HEK293 (cell line): ENCODE measurements around the gene UBE2G1.

Source experiments
- CTCF ChIA-PET: fragments of 350-600 bp; formaldehyde crosslinking; extraction: SDS; loops from one replicate; lab custom pipeline; 2021; ENCODE audit warnings: antibody characterized with exemption; lab: Yijun Ruan, JAX
- POLR2A ChIA-PET: fragments of 300-600 bp; formaldehyde crosslinking; extraction: SDS; loops from one replicate; lab custom pipeline; 2020; ENCODE audit warnings: antibody characterized with exemption, inconsistent platforms; lab: Yijun Ruan, JAX
- H3K27ac ChIP-seq: fragments of 200-500 bp; sonication (Bioruptor generic); 2 replicates; pipeline ENCODE4 v1.5.1; 2014; ENCODE audit warnings: low read depth, low read length, control low read depth, inconsistent platforms; ENCODE audit errors: extremely low read depth
- H3K36me3 ChIP-seq, 2 experiments: fragments of 200-500 bp in 1 of 2; sonication (Bioruptor generic) in 1 of 2; 1 replicate in 1 of 2; 2 replicates in 1 of 2; pipeline ENCODE4 v1.5.1; 2014 to 2017; ENCODE audit warnings: inconsistent platforms in 2 of 2, low read length in 2 of 2; ENCODE audit not compliant: control insufficient read depth in 2 of 2, insufficient read depth in 1 of 2
- H3K4me1 ChIP-seq: fragments of 200-500 bp; sonication (Bioruptor generic); 2 replicates; pipeline ENCODE4 v1.5.1; 2014; ENCODE audit warnings: mild to moderate bottlenecking, low read length, inconsistent platforms; ENCODE audit not compliant: control insufficient read depth, insufficient read depth
- H3K4me3 ChIP-seq: 2 replicates; pipeline ENCODE4 v1.5.1; 2011; ENCODE audit warnings: low read depth, mild to moderate bottlenecking, control low read depth, low read length, moderate library complexity
- H3K9me3 ChIP-seq: fragments of 200-500 bp; sonication (Bioruptor generic); 2 replicates; pipeline ENCODE4 v1.5.1; 2014; ENCODE audit warnings: low read depth, low read length, inconsistent platforms; ENCODE audit not compliant: control insufficient read depth, insufficient read depth
- GLIS1 ChIP-seq: fragments of 450-650 bp; formaldehyde crosslinking; IDR thresholded peaks from 2 replicates; pipeline ENCODE4 v1.5.1; 2016; ENCODE audit warnings: missing biosample characterization, missing genetic modification characterization
- GLIS2 ChIP-seq: fragments of 450-650 bp; formaldehyde crosslinking; IDR thresholded peaks from 2 replicates; pipeline ENCODE4 v1.5.1; 2016; ENCODE audit warnings: missing biosample characterization, missing genetic modification characterization
- KLF9 ChIP-seq: fragments of 450-650 bp; formaldehyde crosslinking; IDR thresholded peaks from 2 replicates; pipeline ENCODE4 v1.5.1; 2016; ENCODE audit warnings: missing biosample characterization, missing genetic modification characterization, low read depth
- REPIN1 ChIP-seq: fragments of 450-650 bp; formaldehyde crosslinking; IDR thresholded peaks from 2 replicates; pipeline ENCODE4 v1.5.1; 2017; ENCODE audit warnings: missing biosample characterization, missing genetic modification characterization, low read depth
- SALL2 ChIP-seq: fragments of 450-650 bp; formaldehyde crosslinking; IDR thresholded peaks from 2 replicates; pipeline ENCODE4 v1.5.0; 2017; ENCODE audit warnings: missing biosample characterization, mild to moderate bottlenecking, missing genetic modification characterization, borderline replicate concordance
- WT1 ChIP-seq: fragments of 450-650 bp; formaldehyde crosslinking; IDR thresholded peaks from 2 replicates; pipeline ENCODE4 v1.5.1; 2016; ENCODE audit warnings: missing biosample characterization, missing genetic modification characterization
- ZBTB48 ChIP-seq: fragments of 450-650 bp; formaldehyde crosslinking; IDR thresholded peaks from 2 replicates; pipeline ENCODE4 v1.5.1; 2016; ENCODE audit warnings: missing biosample characterization, missing genetic modification characterization
- ZBTB8A ChIP-seq: fragments of 450-650 bp; formaldehyde crosslinking; IDR thresholded peaks from 2 replicates; pipeline ENCODE4 v1.5.1; 2016; ENCODE audit warnings: missing biosample characterization, missing genetic modification characterization
- ZFP3 ChIP-seq: fragments of 450-650 bp; formaldehyde crosslinking; IDR thresholded peaks from 2 replicates; pipeline ENCODE4 v1.5.1; 2016; ENCODE audit warnings: low read depth, missing biosample characterization, missing genetic modification characterization
- ZNF174 ChIP-seq: fragments of 450-650 bp; formaldehyde crosslinking; IDR thresholded peaks from 2 replicates; pipeline ENCODE4 v1.5.0; 2017; ENCODE audit warnings: missing biosample characterization, mild to moderate bottlenecking, missing genetic modification characterization
- ZNF175 ChIP-seq: fragments of 450-650 bp; formaldehyde crosslinking; IDR thresholded peaks from 2 replicates; pipeline ENCODE4 v1.5.1; 2016; ENCODE audit warnings: missing biosample characterization, missing genetic modification characterization
- ZNF211 ChIP-seq: fragments of 450-650 bp; formaldehyde crosslinking; IDR thresholded peaks from 2 replicates; pipeline ENCODE4 v1.5.1; 2016; ENCODE audit warnings: low read depth, missing biosample characterization, missing genetic modification characterization
- ZNF311 ChIP-seq: fragments of 450-650 bp; formaldehyde crosslinking; IDR thresholded peaks from 2 replicates; pipeline ENCODE4 v1.5.1; 2017; ENCODE audit warnings: missing biosample characterization, missing genetic modification characterization, borderline replicate concordance
- ZNF335 ChIP-seq: fragments of 450-650 bp; formaldehyde crosslinking; conservative IDR thresholded peaks from 2 replicates; pipeline ENCODE4 v1.5.1; 2016; ENCODE audit warnings: missing biosample characterization, missing genetic modification characterization
- ZNF354C ChIP-seq: fragments of 450-650 bp; formaldehyde crosslinking; IDR thresholded peaks from 2 replicates; pipeline ENCODE4 v1.5.1; 2016; ENCODE audit warnings: missing biosample characterization, missing genetic modification characterization, low read depth, borderline replicate concordance
- ZNF394 ChIP-seq: fragments of 450-650 bp; formaldehyde crosslinking; IDR thresholded peaks from 2 replicates; pipeline ENCODE4 v1.5.1; 2016; ENCODE audit warnings: missing biosample characterization, missing genetic modification characterization, mild to moderate bottlenecking, moderate library complexity, borderline replicate concordance
- ZNF404 ChIP-seq: fragments of 450-650 bp; formaldehyde crosslinking; IDR thresholded peaks from 2 replicates; pipeline ENCODE4 v1.5.1; 2017; ENCODE audit warnings: missing biosample characterization, missing genetic modification characterization
- ZNF426 ChIP-seq: fragments of 450-650 bp; formaldehyde crosslinking; IDR thresholded peaks from 2 replicates; pipeline ENCODE4 v1.5.1; 2017; ENCODE audit warnings: missing biosample characterization, missing genetic modification characterization, mild to moderate bottlenecking, inconsistent platforms, moderate library complexity
- ZNF518A ChIP-seq: fragments of 450-650 bp; formaldehyde crosslinking; conservative IDR thresholded peaks from 2 replicates; pipeline ENCODE4 v1.5.1; 2016; ENCODE audit warnings: low read depth, missing biosample characterization, missing genetic modification characterization
- ZNF560 ChIP-seq: fragments of 450-650 bp; formaldehyde crosslinking; IDR thresholded peaks from 2 replicates; pipeline ENCODE4 v1.5.1; 2017; ENCODE audit warnings: missing biosample characterization, missing genetic modification characterization, borderline replicate concordance
- ZNF585B ChIP-seq: fragments of 450-650 bp; formaldehyde crosslinking; IDR thresholded peaks from 2 replicates; pipeline ENCODE4 v1.5.1; 2016; ENCODE audit warnings: missing biosample characterization, missing genetic modification characterization
- ZNF626 ChIP-seq: fragments of 450-650 bp; sonication (Bioruptor Pico); formaldehyde crosslinking; IDR thresholded peaks from 2 replicates; pipeline ENCODE4 v1.5.1; 2018; ENCODE audit warnings: missing biosample characterization, missing genetic modification characterization, inconsistent platforms
- ZNF664 ChIP-seq: fragments of 450-650 bp; formaldehyde crosslinking; IDR thresholded peaks from 2 replicates; pipeline ENCODE4 v1.5.1; 2016; ENCODE audit warnings: missing biosample characterization, missing genetic modification characterization
- ZNF707 ChIP-seq: fragments of 450-650 bp; formaldehyde crosslinking; IDR thresholded peaks from 2 replicates; pipeline ENCODE4 v1.5.1; 2016; ENCODE audit warnings: missing biosample characterization, missing genetic modification characterization
- ZNF791 ChIP-seq: fragments of 450-650 bp; formaldehyde crosslinking; IDR thresholded peaks from 2 replicates; pipeline ENCODE4 v1.5.1; 2016; ENCODE audit warnings: missing biosample characterization, missing genetic modification characterization
- TF ChIP-seq, protein P1 (sequence below): fragments of 450-650 bp; formaldehyde crosslinking; optimal IDR thresholded peaks from 2 replicates; pipeline ENCODE3; 2016; ENCODE audit warnings: missing biosample characterization, mild to moderate bottlenecking, missing genetic modification characterization
- TF ChIP-seq, protein P2 (sequence below): fragments of 450-650 bp; formaldehyde crosslinking; IDR thresholded peaks from 2 replicates; pipeline ENCODE4 v1.5.1; 2016; ENCODE audit warnings: missing biosample characterization, missing genetic modification characterization, low read depth
- TF ChIP-seq, protein P3 (sequence below): fragments of 450-650 bp; formaldehyde crosslinking; IDR thresholded peaks from 2 replicates; pipeline ENCODE4 v1.5.1; 2016; ENCODE audit warnings: missing biosample characterization, missing genetic modification characterization

Gene UBE2G1

GRCh38 chr17:4366327-4367063 is at the start of gene UBE2G1:
UBE2G1 (minus strand) TSS chr17:4366675; CDS start chr17:4366316, 359 bp downstream.
- peak within 1 kb of the TSS; percentile 95 for H3K4me3 ChIP-seq
- H3K27ac ChIP-seq = peak within 1 kb of the TSS; percentile 98
- ChIA-PET POLR2A (interaction anchor here (0.6 to 1.9 kb wide), 12 partner anchors 9 to 439 kb away, joined by 3 to 9 read pairs (median 3); partner anchors contain the start of genes ANKFY1, CYB5D2 and ZZEF1), CTCF (interaction anchor here (0.6 to 1.3 kb wide), 9 partner anchors 46 to 168 kb away, joined by 3 to 11 read pairs (median 4); no protein-coding TSS in a partner anchor)
- peaks cover 0 to 3% of the 10 kb centered on the region in 2 experiments; a peak in 1 of 3 replicates for H3K36me3 ChIP-seq
- H3K9me3 ChIP-seq = no peaks in the 10 kb centered on the region
- H3K4me1 ChIP-seq = peaks cover 5% of the 10 kb centered on the region
- TF ChIP-seq ZNF175 (tag by site-specific recombination) (no peak), ZBTB8A (tag by site-specific recombination) (peak; percentile 90), ZNF426 (tag by site-specific recombination) (no peak), KLF9 (tag by site-specific recombination) (peak; percentile 77), ZNF560 (tag by site-specific recombination) (no peak), ZNF626 (tag by site-specific recombination) (no peak), ZNF585B (tag by site-specific recombination) (0 out of 2 replicates have a peak, but pooled peaks have one; percentile 8), WT1 (tag by site-specific recombination) (no peak), GLIS1 (tag by site-specific recombination) (peak; percentile 5; the same call in 1 of the 2 replicates), ZFP3 (tag by site-specific recombination) (no peak), ZBTB48 (tag by site-specific recombination) (0 out of 2 replicates have a peak, but pooled peaks have one; percentile 16), ZNF404 (no peak), REPIN1 (tag by site-specific recombination) (no peak), ZNF791 (no peak), ZNF174 (tag by site-specific recombination) (no peak), ZNF707 (tag by site-specific recombination) (no peak), ZNF335 (tag by site-specific recombination) (peak; percentile 81), GLIS2 (tag by site-specific recombination) (peak; percentile 85), SALL2 (tag by site-specific recombination) (no peak), ZNF211 (tag by site-specific recombination) (no peak), ZNF311 (tag by site-specific recombination) (no peak), ZNF664 (no peak), ZNF518A (tag by site-specific recombination) (0 out of 2 replicates have a peak, but pooled peaks have one; percentile 11), ZNF394 (tag by site-specific recombination) (no peak), ZNF354C (tag by site-specific recombination) (no peak)
- TF ChIP-seq, protein P1, sequence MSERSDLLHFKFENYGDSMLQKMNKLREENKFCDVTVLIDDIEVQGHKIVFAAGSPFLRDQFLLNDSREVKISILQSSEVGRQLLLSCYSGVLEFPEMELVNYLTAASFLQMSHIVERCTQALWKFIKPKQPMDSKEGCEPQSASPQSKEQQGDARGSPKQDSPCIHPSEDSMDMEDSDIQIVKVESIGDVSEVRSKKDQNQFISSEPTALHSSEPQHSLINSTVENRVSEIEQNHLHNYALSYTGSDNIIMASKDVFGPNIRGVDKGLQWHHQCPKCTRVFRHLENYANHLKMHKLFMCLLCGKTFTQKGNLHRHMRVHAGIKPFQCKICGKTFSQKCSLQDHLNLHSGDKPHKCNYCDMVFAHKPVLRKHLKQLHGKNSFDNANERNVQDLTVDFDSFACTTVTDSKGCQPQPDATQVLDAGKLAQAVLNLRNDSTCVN (tag by site-specific recombination) = peak; percentile 81
- TF ChIP-seq, protein P2, sequence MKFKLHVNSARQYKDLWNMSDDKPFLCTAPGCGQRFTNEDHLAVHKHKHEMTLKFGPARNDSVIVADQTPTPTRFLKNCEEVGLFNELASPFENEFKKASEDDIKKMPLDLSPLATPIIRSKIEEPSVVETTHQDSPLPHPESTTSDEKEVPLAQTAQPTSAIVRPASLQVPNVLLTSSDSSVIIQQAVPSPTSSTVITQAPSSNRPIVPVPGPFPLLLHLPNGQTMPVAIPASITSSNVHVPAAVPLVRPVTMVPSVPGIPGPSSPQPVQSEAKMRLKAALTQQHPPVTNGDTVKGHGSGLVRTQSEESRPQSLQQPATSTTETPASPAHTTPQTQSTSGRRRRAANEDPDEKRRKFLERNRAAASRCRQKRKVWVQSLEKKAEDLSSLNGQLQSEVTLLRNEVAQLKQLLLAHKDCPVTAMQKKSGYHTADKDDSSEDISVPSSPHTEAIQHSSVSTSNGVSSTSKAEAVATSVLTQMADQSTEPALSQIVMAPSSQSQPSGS (tag by site-specific recombination) = no peak
- TF ChIP-seq, protein P3, sequence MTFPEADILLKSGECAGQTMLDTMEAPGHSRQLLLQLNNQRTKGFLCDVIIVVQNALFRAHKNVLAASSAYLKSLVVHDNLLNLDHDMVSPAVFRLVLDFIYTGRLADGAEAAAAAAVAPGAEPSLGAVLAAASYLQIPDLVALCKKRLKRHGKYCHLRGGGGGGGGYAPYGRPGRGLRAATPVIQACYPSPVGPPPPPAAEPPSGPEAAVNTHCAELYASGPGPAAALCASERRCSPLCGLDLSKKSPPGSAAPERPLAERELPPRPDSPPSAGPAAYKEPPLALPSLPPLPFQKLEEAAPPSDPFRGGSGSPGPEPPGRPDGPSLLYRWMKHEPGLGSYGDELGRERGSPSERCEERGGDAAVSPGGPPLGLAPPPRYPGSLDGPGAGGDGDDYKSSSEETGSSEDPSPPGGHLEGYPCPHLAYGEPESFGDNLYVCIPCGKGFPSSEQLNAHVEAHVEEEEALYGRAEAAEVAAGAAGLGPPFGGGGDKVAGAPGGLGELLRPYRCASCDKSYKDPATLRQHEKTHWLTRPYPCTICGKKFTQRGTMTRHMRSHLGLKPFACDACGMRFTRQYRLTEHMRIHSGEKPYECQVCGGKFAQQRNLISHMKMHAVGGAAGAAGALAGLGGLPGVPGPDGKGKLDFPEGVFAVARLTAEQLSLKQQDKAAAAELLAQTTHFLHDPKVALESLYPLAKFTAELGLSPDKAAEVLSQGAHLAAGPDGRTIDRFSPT (tag by site-specific recombination) = peak; percentile 74; the same call in 1 of the 2 replicates
